MM.1S (cell line): ENCODE measurements around the gene CELA2B.
"Not testable (repeated sequence)": the region's sequence is repeated elsewhere in the genome, so short reads cannot be mapped to it uniquely, and the experiment has no call there.

Experiments used
- EZH2 ChIP-seq: fragments of 300-600 bp; sonication (generic); optimal IDR thresholded peaks from 2 replicates; pipeline ENCODE3; 2017; ENCODE audit warnings: low read depth, mild to moderate bottlenecking, antibody characterized with exemption, low read length, mixed read lengths
- EZH2phosphoT487 ChIP-seq: fragments of 300-600 bp; sonication (generic); IDR thresholded peaks from 2 replicates; pipeline ENCODE4 v1.6.1; 2018; ENCODE audit warnings: antibody characterized with exemption, low read length
- TF ChIP-seq, protein P1 (sequence below): fragments of 300-600 bp; sonication (generic); IDR thresholded peaks from 2 replicates; pipeline ENCODE4 v1.5.1; 2016; ENCODE audit warnings: antibody characterized with exemption, low read length, mixed read lengths

GRCh38 chr1:15514557-15514956 is 38.7 kb downstream of the CELA2B start:
- TF ChIP-seq, protein P1, sequence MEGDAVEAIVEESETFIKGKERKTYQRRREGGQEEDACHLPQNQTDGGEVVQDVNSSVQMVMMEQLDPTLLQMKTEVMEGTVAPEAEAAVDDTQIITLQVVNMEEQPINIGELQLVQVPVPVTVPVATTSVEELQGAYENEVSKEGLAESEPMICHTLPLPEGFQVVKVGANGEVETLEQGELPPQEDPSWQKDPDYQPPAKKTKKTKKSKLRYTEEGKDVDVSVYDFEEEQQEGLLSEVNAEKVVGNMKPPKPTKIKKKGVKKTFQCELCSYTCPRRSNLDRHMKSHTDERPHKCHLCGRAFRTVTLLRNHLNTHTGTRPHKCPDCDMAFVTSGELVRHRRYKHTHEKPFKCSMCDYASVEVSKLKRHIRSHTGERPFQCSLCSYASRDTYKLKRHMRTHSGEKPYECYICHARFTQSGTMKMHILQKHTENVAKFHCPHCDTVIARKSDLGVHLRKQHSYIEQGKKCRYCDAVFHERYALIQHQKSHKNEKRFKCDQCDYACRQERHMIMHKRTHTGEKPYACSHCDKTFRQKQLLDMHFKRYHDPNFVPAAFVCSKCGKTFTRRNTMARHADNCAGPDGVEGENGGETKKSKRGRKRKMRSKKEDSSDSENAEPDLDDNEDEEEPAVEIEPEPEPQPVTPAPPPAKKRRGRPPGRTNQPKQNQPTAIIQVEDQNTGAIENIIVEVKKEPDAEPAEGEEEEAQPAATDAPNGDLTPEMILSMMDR: not testable (repeated sequence)
- TF ChIP-seq EZH2, EZH2phosphoT487: not testable (repeated sequence)
